Measurements from ENCODE around the gene CDH13. TPM values are rescaled to one million over a fixed set of nuclear protein-coding genes. Genes with fewer than 3 reads are reported as not detected.
A peak's percentile ranks its signal among the peaks of the same experiment; 100 is the strongest.

CDH13 gene
- total RNA-seq, 1 donor from 2014 or later, result 45.1 TPM

DNA sequence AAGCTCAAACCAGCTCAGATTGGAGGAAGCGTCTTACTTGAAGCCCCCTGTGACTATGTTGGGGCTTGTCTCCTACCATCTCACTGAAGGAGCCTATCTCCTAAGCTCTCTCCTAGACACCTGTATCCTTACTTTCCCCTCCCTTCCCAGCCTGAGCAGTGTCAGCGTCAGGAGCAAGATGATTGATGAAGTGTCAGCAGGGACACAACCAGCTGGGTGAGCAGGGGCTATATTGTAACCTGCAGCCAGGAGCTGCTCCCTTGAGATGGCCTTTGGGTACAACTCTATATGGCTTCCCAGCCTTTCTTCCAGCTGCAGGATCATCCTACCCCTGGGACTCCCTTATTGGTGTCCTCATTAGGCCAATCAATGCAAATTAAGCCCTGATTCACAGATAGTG is 1097.8 kb downstream of the CDH13 start:
- no peak for DNase-seq (ENCODE audit: low spot score)
- peaks cover 6% of the 10 kb centered on the region for H3K4me1 Mint-ChIP-seq (ENCODE audit: low read depth)
- no peaks in the 10 kb centered on the region for H3K9me3 Mint-ChIP-seq (ENCODE audit: low read depth)
- no peaks in the 10 kb centered on the region for H3K36me3 Mint-ChIP-seq (ENCODE audit: low read depth)
- H3K4me3 Mint-ChIP-seq (ENCODE audit: unreplicated experiment), result no peak overlapping the region
- no peaks in the 10 kb centered on the region for H3K27me3 Mint-ChIP-seq (ENCODE audit: low read depth)
- TF ChIP-seq, protein P1, sequence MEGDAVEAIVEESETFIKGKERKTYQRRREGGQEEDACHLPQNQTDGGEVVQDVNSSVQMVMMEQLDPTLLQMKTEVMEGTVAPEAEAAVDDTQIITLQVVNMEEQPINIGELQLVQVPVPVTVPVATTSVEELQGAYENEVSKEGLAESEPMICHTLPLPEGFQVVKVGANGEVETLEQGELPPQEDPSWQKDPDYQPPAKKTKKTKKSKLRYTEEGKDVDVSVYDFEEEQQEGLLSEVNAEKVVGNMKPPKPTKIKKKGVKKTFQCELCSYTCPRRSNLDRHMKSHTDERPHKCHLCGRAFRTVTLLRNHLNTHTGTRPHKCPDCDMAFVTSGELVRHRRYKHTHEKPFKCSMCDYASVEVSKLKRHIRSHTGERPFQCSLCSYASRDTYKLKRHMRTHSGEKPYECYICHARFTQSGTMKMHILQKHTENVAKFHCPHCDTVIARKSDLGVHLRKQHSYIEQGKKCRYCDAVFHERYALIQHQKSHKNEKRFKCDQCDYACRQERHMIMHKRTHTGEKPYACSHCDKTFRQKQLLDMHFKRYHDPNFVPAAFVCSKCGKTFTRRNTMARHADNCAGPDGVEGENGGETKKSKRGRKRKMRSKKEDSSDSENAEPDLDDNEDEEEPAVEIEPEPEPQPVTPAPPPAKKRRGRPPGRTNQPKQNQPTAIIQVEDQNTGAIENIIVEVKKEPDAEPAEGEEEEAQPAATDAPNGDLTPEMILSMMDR (IDR thresholded peaks at IDR 0.05), result no peak
- no peak overlapping the region for H3K27ac Mint-ChIP-seq (ENCODE audit: unreplicated experiment)

DNA sequence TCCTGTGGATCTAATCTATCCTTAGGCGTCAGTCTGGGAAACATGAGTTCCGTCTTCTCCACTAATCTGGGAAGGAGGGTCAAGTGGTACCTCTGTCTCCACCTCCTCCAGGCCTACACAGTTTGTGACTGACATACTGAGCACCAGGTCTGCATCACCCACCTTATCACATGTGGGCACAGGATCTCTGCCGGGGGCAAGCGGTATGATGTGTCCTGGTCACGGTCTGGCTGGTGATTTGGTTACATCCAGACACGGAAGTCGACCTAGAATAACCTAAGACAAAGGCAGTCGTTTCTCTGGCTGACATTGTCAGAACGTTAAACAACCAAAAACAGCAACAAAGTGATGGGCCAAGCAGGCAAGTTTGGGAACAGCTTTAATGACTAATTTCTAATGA is 1098.5 kb downstream of the CDH13 start:
- Mint-ChIP-seq H3K36me3 (ENCODE audit: low read depth) (no peaks in the 10 kb centered on the region), H3K27me3 (ENCODE audit: low read depth) (no peaks in the 10 kb centered on the region), H3K4me3 (ENCODE audit: unreplicated experiment) (no peak overlapping the region), H3K4me1 (ENCODE audit: low read depth) (peaks cover 6% of the 10 kb centered on the region), H3K9me3 (ENCODE audit: low read depth) (no peaks in the 10 kb centered on the region), H3K27ac (ENCODE audit: unreplicated experiment) (no peak overlapping the region)
- TF ChIP-seq, protein P1 (IDR thresholded peaks at IDR 0.05), result no peak
- DNase-seq (ENCODE audit: low spot score), result no peak

DNA sequence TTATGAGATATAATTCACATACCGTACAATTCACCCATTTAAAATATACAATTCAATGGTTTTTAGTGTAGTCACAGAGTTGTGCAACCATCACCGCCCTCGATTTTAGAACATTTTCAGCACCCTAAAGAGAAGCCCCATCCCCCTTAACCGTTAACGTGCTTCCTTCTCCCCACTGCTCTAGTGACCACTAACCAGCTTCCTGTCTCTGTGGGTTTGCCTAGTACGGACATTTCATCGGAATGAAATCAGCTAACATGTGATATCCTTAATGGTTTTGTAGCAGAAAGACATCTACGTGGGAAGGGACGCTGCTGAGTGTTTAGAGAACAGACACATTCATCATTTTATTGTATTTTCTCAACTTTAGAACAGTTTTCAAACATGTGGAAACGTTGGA is 1100.2 kb downstream of the CDH13 start:
- Mint-ChIP-seq H3K36me3 (ENCODE audit: low read depth) (no peaks in the 10 kb centered on the region), H3K4me3 (ENCODE audit: unreplicated experiment) (no peak overlapping the region), H3K9me3 (ENCODE audit: low read depth) (no peaks in the 10 kb centered on the region), H3K4me1 (ENCODE audit: low read depth) (peaks cover 6% of the 10 kb centered on the region), H3K27me3 (ENCODE audit: low read depth) (no peaks in the 10 kb centered on the region), H3K27ac (ENCODE audit: unreplicated experiment) (peak overlapping the region; percentile 12)
- TF ChIP-seq, protein P1 (IDR thresholded peaks at IDR 0.05), result no peak
- DNase-seq (ENCODE audit: low spot score), result no peak

DNA sequence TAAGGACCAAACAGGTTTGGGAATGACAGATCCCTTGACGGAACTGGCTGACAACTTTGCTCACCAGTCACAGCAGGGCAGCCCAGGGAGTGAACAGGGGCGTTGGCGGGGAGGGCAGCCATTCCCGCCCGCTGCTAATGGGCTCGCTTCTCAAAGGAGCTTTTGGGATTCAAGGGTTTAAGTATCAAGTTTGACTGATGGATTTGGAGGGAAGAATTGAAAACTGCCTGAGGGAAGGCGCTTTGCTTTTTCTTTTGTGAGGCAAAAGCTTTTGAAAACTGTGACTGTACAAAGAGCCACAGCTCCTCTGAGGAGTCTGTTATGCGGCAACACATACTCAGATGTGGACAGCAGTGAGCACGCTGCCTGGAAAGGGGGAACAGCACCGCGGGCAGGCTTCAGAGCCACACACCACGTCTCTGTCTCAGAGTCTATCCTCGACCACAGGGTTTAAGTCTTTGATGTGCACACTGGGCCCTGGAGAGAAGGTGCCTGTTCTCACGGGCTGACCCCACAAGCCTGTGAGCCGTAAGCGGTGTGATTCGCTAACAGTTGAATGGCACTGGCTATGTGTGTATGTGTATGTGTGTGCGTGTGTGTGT is 1101.1 kb downstream of the CDH13 start:
- Mint-ChIP-seq H3K27ac (ENCODE audit: unreplicated experiment) (no peak overlapping the region), H3K4me3 (ENCODE audit: unreplicated experiment) (no peak overlapping the region), H3K27me3 (ENCODE audit: low read depth) (no peaks in the 10 kb centered on the region), H3K9me3 (ENCODE audit: low read depth) (no peaks in the 10 kb centered on the region), H3K4me1 (ENCODE audit: low read depth) (peaks cover 6% of the 10 kb centered on the region), H3K36me3 (ENCODE audit: low read depth) (no peaks in the 10 kb centered on the region)
- no peak for DNase-seq (ENCODE audit: low spot score)
- TF ChIP-seq, protein P1 (IDR thresholded peaks at IDR 0.05), result no peak

DNA sequence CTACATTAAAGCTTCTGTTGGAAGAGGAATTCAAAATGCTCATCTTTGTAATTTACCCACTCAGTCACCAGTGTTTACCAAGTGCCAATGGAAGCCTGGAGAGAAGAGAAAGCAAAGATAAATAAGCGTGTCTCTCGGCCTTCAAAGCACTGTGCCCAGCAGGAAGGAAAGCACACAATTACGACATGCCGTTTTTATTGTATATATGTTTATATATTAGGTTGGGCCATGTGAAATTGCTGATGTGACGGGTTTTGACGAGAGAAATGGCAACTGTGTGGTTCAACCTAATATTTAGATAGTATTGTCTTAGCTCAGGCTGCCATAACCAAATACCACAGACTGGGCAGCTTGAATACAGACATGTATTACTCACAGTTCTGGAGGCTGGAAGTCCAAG is 1101.7 kb downstream of the CDH13 start:
- peaks cover 6% of the 10 kb centered on the region for H3K4me1 Mint-ChIP-seq (ENCODE audit: low read depth)
- H3K4me3 Mint-ChIP-seq (ENCODE audit: unreplicated experiment), result no peak overlapping the region
- no peak overlapping the region for H3K27ac Mint-ChIP-seq (ENCODE audit: unreplicated experiment)
- no peak for DNase-seq (ENCODE audit: low spot score)
- H3K27me3 Mint-ChIP-seq (ENCODE audit: low read depth), result no peaks in the 10 kb centered on the region
- no peaks in the 10 kb centered on the region for H3K9me3 Mint-ChIP-seq (ENCODE audit: low read depth)
- H3K36me3 Mint-ChIP-seq (ENCODE audit: low read depth), result no peaks in the 10 kb centered on the region
- TF ChIP-seq, protein P1 (IDR thresholded peaks at IDR 0.05), result no peak
